ENCODE measurements around the gene STARD13.

STARD13 gene

GRCh38 chr13:33280279-33280905 is 5.2 kb downstream of the STARD13 start:
- Histone ChIP-seq H3K9me3 (ENCODE audit: insufficient read depth, low read length) (no peaks in the 10 kb centered on the region), H3K36me3 (ENCODE audit: insufficient read depth, insufficient read length, low read length) (peaks cover 6% of the 10 kb centered on the region), H3K4me3 (ENCODE audit: insufficient read length, low read depth) (no peak overlapping the region), H3K27me3 (ENCODE audit: insufficient read depth, insufficient read length) (no peaks in the 10 kb centered on the region), H3K4me1 (ENCODE audit: insufficient read depth, insufficient read length) (no peaks in the 10 kb centered on the region), H3K9ac (ENCODE audit: insufficient read length, low read depth) (no peak overlapping the region)
- no peak for DNase-seq (ENCODE audit: low read depth, low spot score)
- TF ChIP-seq YY1 (IDR thresholded peaks at IDR 0.05; ENCODE audit: insufficient read depth, insufficient read length) (no peak), SUZ12 (IDR thresholded peaks at IDR 0.05; ENCODE audit: extremely low read depth, insufficient read depth, insufficient read length) (no peak)

- peaks cover 6% of the 10 kb centered on the region for H3K36me3 ChIP-seq (ENCODE audit: insufficient read depth, insufficient read length, low read length)
- no peak for TF ChIP-seq YY1 (IDR thresholded peaks at IDR 0.05; ENCODE audit: insufficient read depth, insufficient read length)
- TF ChIP-seq ZNF274 (IDR thresholded peaks at IDR 0.05; ENCODE audit: low read depth, low read length): no peak
- TF ChIP-seq SUZ12 (IDR thresholded peaks at IDR 0.05; ENCODE audit: extremely low read depth, insufficient read depth, insufficient read length): no peak
- H3K27me3 ChIP-seq (ENCODE audit: insufficient read depth, insufficient read length): no peaks in the 10 kb centered on the region
- H3K9me3 ChIP-seq (ENCODE audit: insufficient read depth, low read length): no peaks in the 10 kb centered on the region
- H3K9ac ChIP-seq (ENCODE audit: insufficient read length, low read depth): no peak overlapping the region
- H3K4me1 ChIP-seq (ENCODE audit: insufficient read depth, insufficient read length): no peaks in the 10 kb centered on the region
- no peak overlapping the region for H3K4me3 ChIP-seq (ENCODE audit: insufficient read length, low read depth)
- DNase-seq (ENCODE audit: low read depth, low spot score): no peak
Observed at GRCh38 chr13:33279414-33280278, 5.9 kb downstream of the STARD13 start.

- TF ChIP-seq SUZ12 (IDR thresholded peaks at IDR 0.05; ENCODE audit: extremely low read depth, insufficient read depth, insufficient read length) (no peak), ZNF274 (IDR thresholded peaks at IDR 0.05; ENCODE audit: low read depth, low read length) (no peak), YY1 (IDR thresholded peaks at IDR 0.05; ENCODE audit: insufficient read depth, insufficient read length) (no peak)
- Histone ChIP-seq H3K4me1 (ENCODE audit: insufficient read depth, insufficient read length) (no peaks in the 10 kb centered on the region), H3K36me3 (ENCODE audit: insufficient read depth, insufficient read length, low read length) (peaks cover 6% of the 10 kb centered on the region), H3K9me3 (ENCODE audit: insufficient read depth, low read length) (no peaks in the 10 kb centered on the region), H3K4me3 (ENCODE audit: insufficient read length, low read depth) (no peak overlapping the region), H3K27me3 (ENCODE audit: insufficient read depth, insufficient read length) (no peaks in the 10 kb centered on the region), H3K9ac (ENCODE audit: insufficient read length, low read depth) (no peak overlapping the region)
- DNase-seq (ENCODE audit: low read depth, low spot score): no peak
Observed at GRCh38 chr13:33278913-33279312, 6.6 kb downstream of the STARD13 start.

- Histone ChIP-seq H3K4me1 (ENCODE audit: insufficient read depth, insufficient read length) (no peaks in the 10 kb centered on the region), H3K27me3 (ENCODE audit: insufficient read depth, insufficient read length) (no peaks in the 10 kb centered on the region), H3K9ac (ENCODE audit: insufficient read length, low read depth) (no peak overlapping the region), H3K36me3 (ENCODE audit: insufficient read depth, insufficient read length, low read length) (peaks cover 6% of the 10 kb centered on the region), H3K4me3 (ENCODE audit: insufficient read length, low read depth) (no peak overlapping the region), H3K9me3 (ENCODE audit: insufficient read depth, low read length) (no peaks in the 10 kb centered on the region)
- no peak for DNase-seq (ENCODE audit: low read depth, low spot score)
- TF ChIP-seq ZNF274 (IDR thresholded peaks at IDR 0.05; ENCODE audit: low read depth, low read length): no peak
- no peak for TF ChIP-seq SUZ12 (IDR thresholded peaks at IDR 0.05; ENCODE audit: extremely low read depth, insufficient read depth, insufficient read length)
- TF ChIP-seq YY1 (IDR thresholded peaks at IDR 0.05; ENCODE audit: insufficient read depth, insufficient read length): no peak
Observed at GRCh38 chr13:33277946-33278345, 7.6 kb downstream of the STARD13 start.

- no peaks in the 10 kb centered on the region for H3K4me1 ChIP-seq (ENCODE audit: insufficient read depth, insufficient read length)
- H3K9ac ChIP-seq (ENCODE audit: insufficient read length, low read depth): no peak overlapping the region
- no peak overlapping the region for H3K4me3 ChIP-seq (ENCODE audit: insufficient read length, low read depth)
- no peaks in the 10 kb centered on the region for H3K9me3 ChIP-seq (ENCODE audit: insufficient read depth, low read length)
- H3K27me3 ChIP-seq (ENCODE audit: insufficient read depth, insufficient read length): no peaks in the 10 kb centered on the region
- peaks cover 6% of the 10 kb centered on the region for H3K36me3 ChIP-seq (ENCODE audit: insufficient read depth, insufficient read length, low read length)
- no peak for TF ChIP-seq ZNF274 (IDR thresholded peaks at IDR 0.05; ENCODE audit: low read depth, low read length)
- TF ChIP-seq SUZ12 (IDR thresholded peaks at IDR 0.05; ENCODE audit: extremely low read depth, insufficient read depth, insufficient read length): no peak
- TF ChIP-seq YY1 (IDR thresholded peaks at IDR 0.05; ENCODE audit: insufficient read depth, insufficient read length): no peak
- DNase-seq (ENCODE audit: low read depth, low spot score): no peak
Observed at GRCh38 chr13:33277037-33277740, 8.4 kb downstream of the STARD13 start.

- TF ChIP-seq YY1 (IDR thresholded peaks at IDR 0.05; ENCODE audit: insufficient read depth, insufficient read length) (no peak), SUZ12 (IDR thresholded peaks at IDR 0.05; ENCODE audit: extremely low read depth, insufficient read depth, insufficient read length) (no peak), ZNF274 (IDR thresholded peaks at IDR 0.05; ENCODE audit: low read depth, low read length) (no peak)
- H3K4me1 ChIP-seq (ENCODE audit: insufficient read depth, insufficient read length): no peaks in the 10 kb centered on the region
- H3K9ac ChIP-seq (ENCODE audit: insufficient read length, low read depth): no peak overlapping the region
- peaks cover 6% of the 10 kb centered on the region for H3K36me3 ChIP-seq (ENCODE audit: insufficient read depth, insufficient read length, low read length)
- no peak overlapping the region for H3K4me3 ChIP-seq (ENCODE audit: insufficient read length, low read depth)
- DNase-seq (ENCODE audit: low read depth, low spot score): no peak
- H3K27me3 ChIP-seq (ENCODE audit: insufficient read depth, insufficient read length): no peaks in the 10 kb centered on the region
- no peaks in the 10 kb centered on the region for H3K9me3 ChIP-seq (ENCODE audit: insufficient read depth, low read length)
Observed at GRCh38 chr13:33276570-33276969, 9.0 kb downstream of the STARD13 start.

- DNase-seq (ENCODE audit: low read depth, low spot score): no peak
- Histone ChIP-seq H3K4me1 (ENCODE audit: insufficient read depth, insufficient read length) (no peaks in the 10 kb centered on the region), H3K9me3 (ENCODE audit: insufficient read depth, low read length) (no peaks in the 10 kb centered on the region), H3K4me3 (ENCODE audit: insufficient read length, low read depth) (no peak overlapping the region), H3K27me3 (ENCODE audit: insufficient read depth, insufficient read length) (no peaks in the 10 kb centered on the region), H3K36me3 (ENCODE audit: insufficient read depth, insufficient read length, low read length) (peaks cover 6% of the 10 kb centered on the region), H3K9ac (ENCODE audit: insufficient read length, low read depth) (no peak overlapping the region)
- TF ChIP-seq SUZ12 (IDR thresholded peaks at IDR 0.05; ENCODE audit: extremely low read depth, insufficient read depth, insufficient read length): no peak
- no peak for TF ChIP-seq ZNF274 (IDR thresholded peaks at IDR 0.05; ENCODE audit: low read depth, low read length)
- TF ChIP-seq YY1 (IDR thresholded peaks at IDR 0.05; ENCODE audit: insufficient read depth, insufficient read length): no peak
Observed at GRCh38 chr13:33275916-33276315, 9.6 kb downstream of the STARD13 start.

Data from NT2/D1 (cell line).